Measurements from ENCODE around the gene ZNF207. TPM values are rescaled to one million over a fixed set of nuclear protein-coding genes. Genes with fewer than 3 reads are reported as not detected.

Gene ZNF207
- total and polyA plus RNA-seq, 9 of the 15 experiments (the other 6 are each of a cell fraction or from before 2014, with no cell fraction given) = 123 to 370 (median 250) TPM

- TF ChIP-seq ZBTB49 (CRISPR knock-in tag; IDR thresholded peaks at IDR 0.05; ENCODE audit: borderline replicate concordance) = no peak
- TF ChIP-seq SOX6 (IDR thresholded peaks at IDR 0.05) = peak; percentile 68; the same call in 1 of the 2 replicates
- TF ChIP-seq ZNF75A (CRISPR knock-in tag; IDR thresholded peaks at IDR 0.05) = no peak
- peak; percentile 88 to 95; a peak in 3 of 4 replicates for TF ChIP-seq UBTF (IDR thresholded peaks at IDR 0.05; ENCODE audit: borderline replicate concordance in 1 of 2, low read depth in 2 of 2, low read length in 2 of 2)
- TF ChIP-seq CREM (IDR thresholded peaks at IDR 0.05; ENCODE audit: low read depth) = peak; percentile 82
- TF ChIP-seq ZNF785 (CRISPR knock-in tag; IDR thresholded peaks at IDR 0.05) = no peak
- peak; percentile 99 for TF ChIP-seq NCOA1 (IDR thresholded peaks at IDR 0.05; ENCODE audit: low read depth)
- TF ChIP-seq E2F6 (IDR thresholded peaks at IDR 0.05; ENCODE audit: borderline replicate concordance in 1 of 2, extremely low read depth in 1 of 2, insufficient read depth in 1 of 2, insufficient read length in 1 of 2, low read depth in 1 of 2, low read length in 1 of 2, poor library complexity in 1 of 2, severe bottlenecking in 1 of 2) = peak in 1 of 2 experiments; percentile 80
- TF ChIP-seq GABPB2 (CRISPR knock-in tag; conservative IDR thresholded peaks at IDR 0.05) = peak; percentile 64; the same call in 1 of the 2 replicates
- no peak for TF ChIP-seq MTA1 (IDR thresholded peaks at IDR 0.05; ENCODE audit: borderline replicate concordance)
- no peak for TF ChIP-seq HEY1 (CRISPR knock-in tag; IDR thresholded peaks at IDR 0.05; ENCODE audit: borderline replicate concordance)
These were observed 7.9 kb upstream of the ZNF207 start, which contains the start of gene C17orf75 (continued) for GRCh38 chr17:32341857-32342602.
